Keratinocyte (primary cell): ENCODE data around the gene EPHA2. TPM values are rescaled to one million over a fixed set of nuclear protein-coding genes. Genes with fewer than 3 reads are reported as not detected.

Experiments
- DNase-seq: peaks from one replicate; pipeline ENCODE4 v3.0.0-alpha.2; 2011; ENCODE audit warnings: low read depth, missing footprints, low spot score
- FAIRE-seq: peaks from 2 replicates; lab custom pipeline; 2011; peaks lifted over from hg19 to GRCh38; lab: Jason Lieb, UNC
- H2AFZ ChIP-seq: 2 replicates; pipeline ENCODE4 v1.6.0; 2012; ENCODE audit warnings: low read length, control low read depth, inconsistent platforms; ENCODE audit not compliant: control insufficient read depth
- H3K27ac ChIP-seq: 2 replicates; pipeline ENCODE4 v1.5.1; 2011; ENCODE audit warnings: low read length; ENCODE audit not compliant: control insufficient read depth, insufficient read depth
- H3K27me3 ChIP-seq: 3 replicates; pipeline ENCODE4 v1.6.0; 2011; ENCODE audit warnings: low read length; ENCODE audit not compliant: control insufficient read depth, insufficient read depth; ENCODE audit errors: extremely low read depth
- H3K36me3 ChIP-seq, 2 experiments: 2 replicates in 1 of 2; 3 replicates in 1 of 2; pipeline ENCODE4 v1.5.1; 2011; ENCODE audit warnings: low read length in 2 of 2, mild to moderate bottlenecking in 1 of 2; ENCODE audit not compliant: control insufficient read depth in 2 of 2, insufficient read depth in 2 of 2; ENCODE audit errors: extremely low read depth in 1 of 2
- H3K4me1 ChIP-seq: 3 replicates; pipeline ENCODE4 v1.5.1; 2011; ENCODE audit warnings: low read length; ENCODE audit not compliant: control insufficient read depth, insufficient read depth; ENCODE audit errors: extremely low read depth
- H3K4me2 ChIP-seq: 3 replicates; pipeline ENCODE4 v1.6.0; 2011; ENCODE audit warnings: low read depth, low read length; ENCODE audit not compliant: control insufficient read depth, insufficient read depth; ENCODE audit errors: extremely low read depth
- H3K4me3 ChIP-seq, 3 experiments: fragments of 200-600 bp in 1 of 3; sonication (generic) in 1 of 3; 2 replicates in 2 of 3; 3 replicates in 1 of 3; pipeline ENCODE4 v1.5.1; 2011 to 2016; ENCODE audit warnings: low read length in 3 of 3, mild to moderate bottlenecking in 3 of 3, control low read depth in 2 of 3, inconsistent platforms in 1 of 3, low read depth in 1 of 3, mixed read lengths in 1 of 3, mixed run types in 1 of 3, moderate library complexity in 1 of 3; ENCODE audit not compliant: control insufficient read depth in 2 of 3, insufficient read depth in 2 of 3; ENCODE audit errors: extremely low read depth in 1 of 3
- H3K79me2 ChIP-seq: 2 replicates; pipeline ENCODE4 v1.6.0; 2012; ENCODE audit warnings: low read length; ENCODE audit not compliant: control insufficient read depth, insufficient read depth
- H3K9ac ChIP-seq: 3 replicates; pipeline ENCODE4 v1.6.0; 2011; ENCODE audit warnings: low read length; ENCODE audit not compliant: control insufficient read depth, insufficient read depth; ENCODE audit errors: extremely low read depth
- H3K9me1 ChIP-seq: 3 replicates; pipeline ENCODE4 v1.6.0; 2011; ENCODE audit warnings: low read length; ENCODE audit not compliant: control insufficient read depth, insufficient read depth; ENCODE audit errors: extremely low read depth
- H3K9me3 ChIP-seq: 2 replicates; pipeline ENCODE4 v1.5.1; 2012; ENCODE audit warnings: low read depth, low read length; ENCODE audit not compliant: control insufficient read depth
- H4K20me1 ChIP-seq: 3 replicates; pipeline ENCODE4 v1.6.0; 2011; ENCODE audit warnings: low read length; ENCODE audit not compliant: control insufficient read depth, insufficient read depth; ENCODE audit errors: extremely low read depth
- CTCF ChIP-seq, 3 experiments: IDR thresholded peaks in 1 of 3; conservative IDR thresholded peaks in 1 of 3; optimal IDR thresholded peaks in 1 of 3; 2 replicates in 2 of 3; 3 replicates in 1 of 3; pipeline versions ENCODE3 to v1.5.1; 2011; ENCODE audit warnings: low read length in 3 of 3, mild to moderate bottlenecking in 3 of 3, moderate library complexity in 2 of 3, control low read depth in 1 of 3, inconsistent platforms in 1 of 3; ENCODE audit not compliant: insufficient read depth in 2 of 3; ENCODE audit errors: extremely low read depth in 1 of 3
- EZH2 ChIP-seq: IDR thresholded peaks from one replicate; pipeline ENCODE4 v1.6.1; 2012; ENCODE audit warnings: inconsistent platforms, mild to moderate bottlenecking, low read length, moderate library complexity
- dilution Hi-C: fragments of 300-500 bp; cut with MboI; formaldehyde crosslinking; loops from one replicate; pipeline ENCODE4 v1.7.0; 2020; ENCODE audit warnings: low sequenced_read_pairs; ENCODE audit not compliant: extremely low pct_ligation_motif_present
- polyA plus RNA-seq, 5 experiments: library from polyadenylated mRNA; depleted of rRNA in 3 of 5; stranded (reverse) in 3 of 5; stranded (forward) in 1 of 5; unstranded in 1 of 5; fragments of >200 nt; gene quantifications; 1 replicate in 1 of 5; 2 replicates in 3 of 5; 3 replicates in 1 of 5; pipeline versions ENCODE4 v1.2.1 to v1.2.3, GENCODE V29; 2011 to 2012; ENCODE audit warnings: missing spikeins in 2 of 5, low read depth in 1 of 5, low replicate concordance in 1 of 5

Gene EPHA2
- polyA plus RNA-seq, 1 donor (not counting 4 experiments of a cell fraction or from before 2014, with no cell fraction given) = 55.6 TPM

GRCh38 chr1:16114527-16115467 is 41.1 kb downstream of the EPHA2 start:
- H4K20me1 ChIP-seq = no peaks in the 10 kb centered on the region
- H3K4me1 ChIP-seq = peaks cover 10% of the 10 kb centered on the region
- no peaks in the 10 kb centered on the region for H3K9me3 ChIP-seq
- no peak overlapping the region for H2AFZ ChIP-seq
- no peaks in the 10 kb centered on the region for H3K9me1 ChIP-seq
- H3K4me2 ChIP-seq = no peak overlapping the region
- no peaks in the 10 kb centered on the region for H3K36me3 ChIP-seq
- H3K27ac ChIP-seq = no peak overlapping the region
- dilution Hi-C loops = no loop called here
- H3K79me2 ChIP-seq = no peaks in the 10 kb centered on the region
- TF ChIP-seq CTCF (optimal IDR thresholded peaks at IDR 0.05 in 1 of 3, IDR thresholded peaks at IDR 0.05 in 1 of 3, conservative IDR thresholded peaks at IDR 0.05 in 1 of 3; ENCODE audit: extremely low read depth in 1 of 3, insufficient read depth in 2 of 3, low read length in 3 of 3) (no peak), EZH2 (no peak)
- FAIRE-seq (no peak), DNase-seq (no peak)
- H3K4me3 ChIP-seq = no peak overlapping the region
- peaks cover 7% of the 10 kb centered on the region for H3K27me3 ChIP-seq
- H3K9ac ChIP-seq = no peak overlapping the region

DNA sequence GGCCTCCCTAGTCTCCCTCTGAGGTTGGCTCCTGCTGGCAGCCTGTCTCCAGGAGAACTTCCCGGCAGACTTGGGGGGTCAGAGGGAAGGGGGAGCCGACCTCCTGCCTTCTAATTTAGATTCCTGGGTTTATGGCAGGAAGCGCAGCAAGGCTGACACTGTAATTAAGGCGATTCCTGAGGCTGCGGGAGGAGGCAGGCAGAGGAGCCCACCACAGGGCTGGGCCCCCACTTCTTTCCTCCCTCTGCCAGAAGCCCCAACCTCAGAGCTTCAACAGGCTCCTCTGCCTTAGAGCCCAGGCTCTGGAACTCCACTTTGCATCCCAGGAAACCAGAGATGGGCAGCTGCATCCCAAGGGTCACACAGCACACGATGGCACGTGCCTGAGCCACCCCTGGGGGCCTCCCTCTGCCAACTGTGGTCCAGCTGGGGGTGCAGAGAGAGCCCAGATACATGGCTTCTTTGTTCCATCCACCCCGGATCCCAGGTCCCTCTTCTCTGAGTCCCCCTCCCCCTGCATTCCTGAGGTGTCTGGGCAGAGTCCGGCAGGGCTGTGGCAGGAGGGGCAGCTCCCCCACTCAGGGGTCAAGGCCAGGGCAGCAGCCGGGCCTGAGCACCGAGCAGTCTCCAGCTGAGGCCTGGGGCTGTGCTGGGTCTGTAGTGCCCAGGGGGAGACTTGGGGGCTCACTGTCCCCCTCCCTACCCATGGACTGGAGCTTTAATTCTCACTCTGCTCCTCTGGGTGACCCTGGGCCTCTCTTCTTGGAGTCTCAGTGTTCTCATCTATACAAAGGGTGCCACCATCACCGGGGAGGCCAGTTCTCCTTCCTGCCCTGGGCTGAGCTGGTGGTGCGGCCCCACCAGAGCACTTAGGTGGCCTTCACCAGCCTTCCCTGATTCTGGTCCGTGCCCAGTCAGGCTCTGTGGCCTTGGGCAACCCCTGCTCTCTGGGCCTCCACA is 43.0 kb downstream of the EPHA2 start:
- Histone ChIP-seq H3K27me3 (peaks cover 7% of the 10 kb centered on the region), H3K4me3 (no peak overlapping the region), H3K36me3 (no peaks in the 10 kb centered on the region), H3K9me1 (no peaks in the 10 kb centered on the region), H3K9me3 (peaks cover 2% of the 10 kb centered on the region), H3K9ac (no peak overlapping the region), H3K4me1 (peaks cover 16% of the 10 kb centered on the region), H4K20me1 (no peaks in the 10 kb centered on the region), H3K79me2 (no peaks in the 10 kb centered on the region), H3K27ac (no peak overlapping the region), H3K4me2 (no peak overlapping the region), H2AFZ (no peak overlapping the region)
- dilution Hi-C loops = no loop called here
- TF ChIP-seq CTCF (optimal IDR thresholded peaks at IDR 0.05 in 1 of 3, IDR thresholded peaks at IDR 0.05 in 1 of 3, conservative IDR thresholded peaks at IDR 0.05 in 1 of 3; ENCODE audit: extremely low read depth in 1 of 3, insufficient read depth in 2 of 3, low read length in 3 of 3) = no peak
- no peak for TF ChIP-seq EZH2
- DNase-seq (no peak), FAIRE-seq (no peak)
